ENCODE data around the gene PROM2.
"Not testable (repeated sequence)": the region's sequence is repeated elsewhere in the genome, so short reads cannot be mapped to it uniquely, and the experiment has no call there.

PROM2 gene

DNA sequence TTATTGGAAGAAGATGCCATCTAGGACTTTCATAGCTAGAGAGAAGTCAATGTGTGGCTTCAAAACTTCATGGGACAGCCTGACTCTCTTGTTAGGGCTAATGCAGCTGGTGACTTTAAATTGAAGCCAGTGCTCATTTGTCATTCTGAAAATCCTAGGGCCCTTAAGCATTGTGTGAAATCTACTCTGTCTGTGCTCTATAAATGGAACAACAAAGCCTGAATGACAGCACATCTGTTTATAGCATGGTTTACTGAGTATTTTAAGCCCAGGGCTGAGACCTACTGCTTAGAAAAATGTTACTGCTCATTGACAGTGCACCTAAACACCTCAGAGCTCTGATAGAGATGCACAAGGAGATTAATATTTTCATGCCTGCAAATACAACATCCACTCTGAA is 36.1 kb upstream of the PROM2 start:
- TF ChIP-seq, protein P1, sequence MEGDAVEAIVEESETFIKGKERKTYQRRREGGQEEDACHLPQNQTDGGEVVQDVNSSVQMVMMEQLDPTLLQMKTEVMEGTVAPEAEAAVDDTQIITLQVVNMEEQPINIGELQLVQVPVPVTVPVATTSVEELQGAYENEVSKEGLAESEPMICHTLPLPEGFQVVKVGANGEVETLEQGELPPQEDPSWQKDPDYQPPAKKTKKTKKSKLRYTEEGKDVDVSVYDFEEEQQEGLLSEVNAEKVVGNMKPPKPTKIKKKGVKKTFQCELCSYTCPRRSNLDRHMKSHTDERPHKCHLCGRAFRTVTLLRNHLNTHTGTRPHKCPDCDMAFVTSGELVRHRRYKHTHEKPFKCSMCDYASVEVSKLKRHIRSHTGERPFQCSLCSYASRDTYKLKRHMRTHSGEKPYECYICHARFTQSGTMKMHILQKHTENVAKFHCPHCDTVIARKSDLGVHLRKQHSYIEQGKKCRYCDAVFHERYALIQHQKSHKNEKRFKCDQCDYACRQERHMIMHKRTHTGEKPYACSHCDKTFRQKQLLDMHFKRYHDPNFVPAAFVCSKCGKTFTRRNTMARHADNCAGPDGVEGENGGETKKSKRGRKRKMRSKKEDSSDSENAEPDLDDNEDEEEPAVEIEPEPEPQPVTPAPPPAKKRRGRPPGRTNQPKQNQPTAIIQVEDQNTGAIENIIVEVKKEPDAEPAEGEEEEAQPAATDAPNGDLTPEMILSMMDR (conservative IDR thresholded peaks at IDR 0.05): no peak
- no peak for TF ChIP-seq ZFX (IDR thresholded peaks at IDR 0.05)
- no peak overlapping the region for H3K27ac ChIP-seq

DNA sequence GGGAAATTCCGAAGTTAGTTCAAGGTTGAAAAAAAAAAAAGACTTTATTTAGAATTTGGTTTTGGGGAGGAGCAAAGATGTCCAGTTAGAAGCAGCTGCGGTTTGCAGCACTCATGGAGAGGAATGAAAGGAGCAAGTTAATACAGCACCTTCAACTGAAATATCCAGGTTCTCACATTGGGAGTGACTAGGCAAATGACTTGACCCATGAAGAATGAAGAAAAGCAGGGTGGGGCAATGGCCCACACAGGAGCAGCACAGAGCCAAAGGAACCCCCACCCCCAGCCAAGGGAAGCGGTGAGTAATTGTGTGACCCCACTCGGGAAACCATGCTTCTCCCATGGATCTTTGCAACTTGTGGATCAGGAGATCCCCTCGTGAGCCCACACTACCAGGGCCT is 34.2 kb upstream of the PROM2 start:
- no peak for TF ChIP-seq ZFX (IDR thresholded peaks at IDR 0.05)
- TF ChIP-seq, protein P1 (conservative IDR thresholded peaks at IDR 0.05): no peak

DNA sequence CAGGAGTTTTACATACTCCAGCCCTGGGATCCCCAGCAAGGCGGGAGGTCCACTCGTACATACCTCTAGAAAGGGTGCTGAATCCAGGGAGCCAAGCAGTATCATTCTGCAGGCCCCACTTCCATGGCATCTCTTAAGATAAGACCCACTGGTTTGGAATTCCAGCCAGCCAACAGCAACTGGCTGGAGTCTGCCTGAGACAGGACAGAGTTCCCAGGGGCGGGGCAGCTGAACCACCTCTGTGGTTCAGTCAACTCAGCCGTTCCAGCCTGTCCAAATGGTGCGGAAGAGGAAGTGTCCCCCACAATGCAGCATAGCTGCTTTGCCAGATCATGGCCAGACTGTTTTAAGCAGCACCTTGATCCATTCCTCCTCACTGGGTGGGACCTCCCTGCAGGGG is 33.7 kb upstream of the PROM2 start:
- H3K27ac ChIP-seq: no peak overlapping the region
- TF ChIP-seq, protein P1 (conservative IDR thresholded peaks at IDR 0.05): no peak
- TF ChIP-seq ZFX (IDR thresholded peaks at IDR 0.05): no peak

More for the DNA sequence above, 34.2 kb upstream of the PROM2 start:
- no peak overlapping the region for H3K27ac ChIP-seq

DNA sequence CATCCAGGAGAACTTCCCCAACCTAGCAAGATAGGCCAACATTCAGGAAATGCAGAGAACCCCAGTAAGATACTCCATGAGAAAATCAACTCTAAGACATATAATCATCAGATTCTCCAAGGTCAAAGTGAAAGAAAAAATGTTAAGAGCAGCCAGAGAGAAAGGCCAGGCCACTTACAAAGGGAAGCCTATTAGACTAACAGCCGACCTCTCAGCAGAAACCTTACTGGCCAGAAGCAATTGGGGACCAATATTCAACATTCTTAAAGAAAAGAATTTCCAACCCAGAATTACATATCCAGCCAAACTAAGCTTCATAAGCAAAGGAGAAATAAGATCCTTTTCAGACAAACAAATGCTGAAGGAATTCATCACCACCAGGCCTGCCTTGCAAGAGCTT is 32.2 kb upstream of the PROM2 start:
- not testable (repeated sequence) for H3K27ac ChIP-seq

DNA sequence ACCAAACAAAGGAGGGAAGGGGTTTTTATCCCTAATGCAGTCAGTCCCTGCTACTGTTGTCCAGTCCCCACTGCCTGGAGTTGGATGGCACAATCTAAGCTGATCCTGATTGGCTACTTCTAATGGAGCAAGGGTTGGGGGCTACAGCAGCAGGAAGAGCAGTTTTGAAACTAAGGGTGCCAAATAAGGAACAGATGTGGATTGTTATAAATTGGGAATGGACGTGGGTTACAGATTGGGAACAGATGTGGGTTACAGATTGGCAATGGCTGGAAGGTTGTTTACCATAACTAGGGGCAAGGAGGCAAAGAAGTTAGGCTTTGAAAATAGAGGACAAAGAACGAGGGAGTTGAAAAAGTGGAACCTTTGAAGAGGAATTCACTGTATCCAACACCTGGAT is 16.0 kb upstream of the PROM2 start:
- TF ChIP-seq, protein P1 (conservative IDR thresholded peaks at IDR 0.05): no peak
- TF ChIP-seq ZFX (IDR thresholded peaks at IDR 0.05): no peak
- H3K27ac ChIP-seq: no peak overlapping the region

DNA sequence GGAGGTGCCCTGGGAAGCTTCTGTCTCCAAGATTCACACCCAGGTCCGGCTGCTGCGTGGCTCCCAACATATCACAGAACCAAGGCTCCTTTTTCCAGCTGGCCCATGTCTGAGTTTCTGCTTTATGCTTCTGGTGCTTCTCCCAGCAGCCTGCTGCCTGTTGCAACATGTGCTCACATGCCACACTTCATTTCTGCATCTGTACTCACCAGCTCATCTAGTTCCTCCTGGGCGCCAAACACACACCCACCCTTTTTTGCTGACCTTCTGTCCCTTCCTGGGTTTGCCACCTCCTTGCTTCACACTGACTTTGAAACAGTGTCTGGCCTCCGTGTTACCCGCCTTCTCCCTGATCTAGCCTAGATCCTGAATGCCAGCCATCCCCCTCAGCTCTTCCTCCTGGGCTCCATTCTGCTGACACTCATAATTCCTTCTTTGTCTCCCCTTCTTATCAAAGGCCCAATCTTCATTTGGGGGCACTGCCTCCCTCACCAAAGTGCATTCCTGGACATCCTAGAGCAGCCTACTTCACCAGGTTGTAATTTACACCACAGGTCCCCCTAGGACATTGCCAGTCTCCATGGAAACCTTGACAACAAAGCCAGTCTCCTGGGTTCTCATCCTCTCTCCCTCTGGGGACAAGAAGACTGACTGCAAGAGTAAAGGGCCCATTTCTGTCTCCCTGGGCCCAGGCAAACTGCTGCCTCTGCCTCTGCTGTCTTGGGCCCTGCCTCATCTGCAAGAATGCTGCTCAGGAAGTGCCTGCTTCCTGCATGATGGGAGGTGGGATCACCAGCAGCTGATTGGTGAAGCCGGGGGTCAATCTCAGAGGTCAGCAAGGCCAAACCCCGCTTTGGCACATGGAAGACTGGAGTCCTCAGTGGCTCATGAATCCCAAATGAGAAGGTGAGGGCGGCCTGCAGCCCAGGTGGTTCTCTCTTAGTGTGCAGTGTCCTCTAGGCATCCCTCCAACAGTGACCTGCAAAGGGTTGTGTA is 13.9 kb upstream of the PROM2 start:
- TF ChIP-seq, protein P1 (conservative IDR thresholded peaks at IDR 0.05): no peak
- no peak for TF ChIP-seq ZFX (IDR thresholded peaks at IDR 0.05)
- no peak overlapping the region for H3K27ac ChIP-seq

DNA sequence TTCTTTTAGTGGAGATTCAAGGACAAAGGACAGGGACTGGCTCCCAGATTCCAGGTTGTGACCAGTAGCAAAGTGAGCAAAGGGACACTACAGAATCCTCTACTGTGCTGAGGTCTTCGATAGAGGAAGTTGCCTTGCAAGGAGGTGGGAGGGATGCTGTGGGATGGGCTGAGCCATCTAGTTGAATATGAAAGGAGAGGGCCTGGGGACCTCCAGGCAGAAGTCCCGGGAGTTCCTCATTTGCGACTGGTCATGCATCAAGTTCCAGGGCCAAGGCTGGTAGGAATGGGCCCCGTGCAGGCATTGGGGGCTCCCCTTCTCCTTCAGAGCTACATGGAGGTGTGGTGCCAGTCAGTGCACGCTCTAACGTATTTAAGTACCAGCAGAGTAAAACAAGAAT is 12.6 kb upstream of the PROM2 start:
- no peak overlapping the region for H3K27ac ChIP-seq
- no peak for TF ChIP-seq ZFX (IDR thresholded peaks at IDR 0.05)
- TF ChIP-seq, protein P1 (conservative IDR thresholded peaks at IDR 0.05): no peak
